H9 (cell line): ENCODE results near the gene SAMHD1. TPM values are rescaled to one million over a fixed set of nuclear protein-coding genes. Genes with fewer than 3 reads are reported as not detected.
"Not testable (repeated sequence)": the region's sequence is repeated elsewhere in the genome, so short reads cannot be mapped to it uniquely, and the experiment has no call there.

Experiments used
- DNase-seq: peaks from one replicate; pipeline ENCODE4 v3.0.0-alpha.2; 2017
- H2AFZ ChIP-seq: one replicate; pipeline ENCODE4 v1.6.1; 2013; ENCODE audit warnings: mild to moderate bottlenecking, low read length, control low read depth, moderate library complexity
- H2AK5ac ChIP-seq: 2 replicates; pipeline ENCODE4 v1.6.1; 2013; ENCODE audit warnings: low read length, control low read depth, mixed read lengths; ENCODE audit not compliant: insufficient read length
- H2BK120ac ChIP-seq: one replicate; pipeline ENCODE4 v1.6.1; 2013; ENCODE audit warnings: low read depth, mild to moderate bottlenecking, low read length, control low read depth, inconsistent platforms; ENCODE audit not compliant: poor library complexity, severe bottlenecking
- H2BK12ac ChIP-seq: 2 replicates; pipeline ENCODE4 v1.6.1; 2013; ENCODE audit warnings: low read length, control low read depth, mixed read lengths, low read depth; ENCODE audit not compliant: insufficient read length
- H2BK15ac ChIP-seq: 2 replicates; pipeline ENCODE4 v1.6.1; 2013; ENCODE audit warnings: low read depth, low read length, control low read depth
- H2BK20ac ChIP-seq: one replicate; pipeline ENCODE4 v1.6.1; 2013; ENCODE audit warnings: low read depth, mild to moderate bottlenecking, low read length, control low read depth, inconsistent platforms; ENCODE audit not compliant: poor library complexity, severe bottlenecking
- H2BK5ac ChIP-seq: 2 replicates; pipeline ENCODE4 v1.6.1; 2013; ENCODE audit warnings: low read length, control low read depth, mixed read lengths; ENCODE audit not compliant: insufficient read length
- H3K14ac ChIP-seq: 2 replicates; pipeline ENCODE4 v1.6.1; 2013; ENCODE audit warnings: low read length, control low read depth; ENCODE audit not compliant: insufficient read depth
- H3K18ac ChIP-seq: 2 replicates; pipeline ENCODE4 v1.6.1; 2013; ENCODE audit warnings: low read depth, mild to moderate bottlenecking, mixed read lengths, low read length, control low read depth; ENCODE audit not compliant: insufficient read length
- H3K23ac ChIP-seq: 2 replicates; pipeline ENCODE4 v1.6.1; 2013; ENCODE audit warnings: low read length, control low read depth, mixed read lengths, low read depth; ENCODE audit not compliant: insufficient read length
- H3K23me2 ChIP-seq: 2 replicates; pipeline ENCODE4 v1.6.1; 2013; ENCODE audit warnings: low read depth, mild to moderate bottlenecking, mixed read lengths, low read length, control low read depth; ENCODE audit not compliant: insufficient read length, poor library complexity, severe bottlenecking
- H3K27ac ChIP-seq: 2 replicates; pipeline ENCODE4 v1.5.1; 2013; ENCODE audit warnings: low read length, control low read depth, mixed read lengths, low read depth; ENCODE audit not compliant: insufficient read length
- H3K27me3 ChIP-seq: 2 replicates; pipeline ENCODE4 v1.6.1; 2013; ENCODE audit warnings: low read length, control low read depth, inconsistent platforms; ENCODE audit not compliant: insufficient read depth
- H3K4ac ChIP-seq: 2 replicates; pipeline ENCODE4 v1.6.1; 2013; ENCODE audit warnings: low read depth, mild to moderate bottlenecking, control low read depth, inconsistent platforms, low read length, moderate library complexity
- H3K4me1 ChIP-seq: 2 replicates; pipeline ENCODE4 v1.6.1; 2013; ENCODE audit warnings: low read length, control low read depth, inconsistent platforms; ENCODE audit not compliant: insufficient read depth
- H3K4me2 ChIP-seq: 2 replicates; pipeline ENCODE4 v1.6.1; 2013; ENCODE audit warnings: low read length, control low read depth, mixed read lengths; ENCODE audit not compliant: insufficient read length, insufficient read depth
- H3K56ac ChIP-seq: 2 replicates; pipeline ENCODE4 v1.6.1; 2013; ENCODE audit warnings: low read depth, mild to moderate bottlenecking, mixed read lengths, low read length, control low read depth; ENCODE audit not compliant: insufficient read length
- H3K79me1 ChIP-seq: 2 replicates; pipeline ENCODE4 v1.6.1; 2013; ENCODE audit warnings: low read depth, mild to moderate bottlenecking, moderate library complexity, low read length, control low read depth, inconsistent platforms; ENCODE audit not compliant: insufficient read depth, poor library complexity, severe bottlenecking
- H3K79me2 ChIP-seq: 2 replicates; pipeline ENCODE4 v1.6.1; 2013; ENCODE audit warnings: low read length, control low read depth, inconsistent platforms; ENCODE audit not compliant: insufficient read depth
- H3K9ac ChIP-seq: 2 replicates; pipeline ENCODE4 v1.6.1; 2013; ENCODE audit warnings: low read length, control low read depth, mixed read lengths; ENCODE audit not compliant: insufficient read length; ENCODE audit errors: extremely low read depth
- H3K9me3 ChIP-seq: one replicate; pipeline ENCODE4 v1.6.1; 2013; ENCODE audit warnings: low read depth, low read length, inconsistent platforms; ENCODE audit not compliant: control insufficient read depth
- H3T11ph ChIP-seq: one replicate; pipeline ENCODE4 v1.6.1; 2013; ENCODE audit warnings: mild to moderate bottlenecking, low read length, control low read depth, inconsistent platforms
- H4K20me1 ChIP-seq: one replicate; pipeline ENCODE4 v1.6.1; 2013; ENCODE audit not compliant: control insufficient read depth, insufficient read length, insufficient read depth
- H4K5ac ChIP-seq: 2 replicates; pipeline ENCODE4 v1.6.1; 2013; ENCODE audit warnings: low read depth, mild to moderate bottlenecking, mixed read lengths, low read length, control low read depth; ENCODE audit not compliant: insufficient read length
- H4K8ac ChIP-seq: replicated peaks from 2 replicates; pipeline ENCODE4 v1.6.1; 2013; ENCODE audit warnings: low read length, control low read depth, mixed read lengths, low read depth; ENCODE audit not compliant: insufficient read length
- H4K91ac ChIP-seq: 2 replicates; pipeline ENCODE4 v1.6.1; 2013; ENCODE audit warnings: low read depth, mild to moderate bottlenecking, moderate library complexity, mixed read lengths, low read length, control low read depth; ENCODE audit not compliant: insufficient read length
- H3K27ac Mint-ChIP-seq, 3 experiments: 2 replicates in 2 of 3; 3 replicates in 1 of 3; pipeline ENCODE4 v1.8.0; 2020 to 2021; ENCODE audit warnings: mixed read lengths in 3 of 3, mild to moderate bottlenecking in 1 of 3, moderate library complexity in 1 of 3
- H3K27me3 Mint-ChIP-seq: 2 replicates; pipeline ENCODE4 v1.8.0; 2021; ENCODE audit warnings: low read depth, mild to moderate bottlenecking, moderate library complexity, mixed read lengths
- H3K36me3 Mint-ChIP-seq, 3 experiments: 2 replicates in 2 of 3; 3 replicates in 1 of 3; pipeline ENCODE4 v1.8.0; 2020 to 2021; ENCODE audit warnings: low read depth in 3 of 3, mixed read lengths in 3 of 3; ENCODE audit not compliant: insufficient read depth in 1 of 3
- H3K4me1 Mint-ChIP-seq, 2 experiments: 2 replicates each; pipeline ENCODE4 v1.8.0; 2020; ENCODE audit warnings: mixed read lengths in 2 of 2
- H3K4me3 Mint-ChIP-seq, 2 experiments: 2 replicates in 1 of 2; 3 replicates in 1 of 2; pipeline ENCODE4 v1.8.0; 2020 to 2021; ENCODE audit warnings: mild to moderate bottlenecking in 2 of 2, mixed read lengths in 2 of 2, moderate library complexity in 1 of 2
- H3K9me3 Mint-ChIP-seq, 2 experiments: 2 replicates in 1 of 2; 3 replicates in 1 of 2; pipeline ENCODE4 v1.8.0; 2020; ENCODE audit warnings: mild to moderate bottlenecking in 2 of 2, mixed read lengths in 2 of 2, moderate library complexity in 1 of 2
- WGBS: extraction: QIAGEN DNeasy Blood & Tissue Kit; methylation state at CpG from one replicate; pipeline ENCODE4 v1.1.7; 2013; ENCODE audit warnings: missing lambda C conversion rate, low lambda C conversion rate, mixed read lengths; ENCODE audit not compliant: insufficient read length; ENCODE audit errors: extremely low coverage; 5-methylcytosine and 5-hydroxymethylcytosine counted together
- total RNA-seq: library from RNA; stranded (reverse); gene quantifications from 2 replicates; pipeline ENCODE4 v1.2.1, GENCODE V29; 2021
- TF ChIP-seq, protein P1 (sequence below): fragments of 200-600 bp; sonication (generic); conservative IDR thresholded peaks from 3 replicates; pipeline ENCODE4 v1.8.0; 2021; ENCODE audit warnings: antibody characterized with exemption, mild to moderate bottlenecking

Gene SAMHD1
- total RNA-seq, 1 experiment from 2014 or later: 53.1 TPM

DNA sequence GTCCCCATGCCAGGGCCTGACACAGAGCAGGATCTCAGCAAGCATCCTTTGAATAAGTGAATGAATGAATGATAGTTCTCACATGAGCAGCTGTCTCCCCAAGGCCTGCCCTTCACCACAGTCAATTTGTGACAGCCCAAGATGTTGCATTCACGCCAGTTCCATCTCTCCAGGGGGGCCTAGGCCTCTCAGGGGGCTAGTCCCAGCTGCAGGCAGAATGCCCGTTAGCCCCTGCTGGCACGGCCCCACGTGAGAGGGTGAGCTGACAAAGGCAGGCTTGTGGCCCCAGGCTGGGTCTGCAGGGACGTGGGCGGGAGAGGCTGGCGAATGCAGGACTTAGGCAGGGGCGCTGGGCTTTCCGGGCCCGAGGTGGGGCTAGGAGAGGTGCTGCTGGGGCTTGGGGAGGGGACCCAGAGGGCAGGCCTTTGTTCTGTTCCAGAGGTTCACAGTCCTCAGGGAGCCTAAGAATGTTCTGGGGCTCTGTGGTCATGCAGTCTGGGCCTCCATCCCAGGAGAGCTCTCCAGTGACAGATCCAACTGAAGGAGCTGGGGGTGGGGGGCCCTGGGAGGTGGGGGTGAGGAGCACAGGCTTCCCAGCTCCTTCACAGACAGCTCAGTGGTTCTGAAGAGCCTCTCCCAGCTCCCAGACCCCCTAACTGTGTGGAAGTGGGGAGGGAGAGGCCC is 106.1 kb downstream of the SAMHD1 start:
- no peak overlapping the region; the same call in 1 of the 2 replicates for H3K14ac ChIP-seq
- no peak overlapping the region for H3K18ac ChIP-seq
- H4K5ac ChIP-seq: no peak overlapping the region
- H2BK120ac ChIP-seq: no peak overlapping the region
- H3K27ac ChIP-seq: no peak overlapping the region
- H3K56ac ChIP-seq: no peak overlapping the region
- no peak overlapping the region for H4K91ac ChIP-seq
- H3T11ph ChIP-seq: no peak overlapping the region
- H2AK5ac ChIP-seq: no peak overlapping the region
- no peak overlapping the region for H2BK20ac ChIP-seq
- H3K4me1 ChIP-seq: no peaks in the 10 kb centered on the region; the same call in 1 of the 2 replicates
- Mint-ChIP-seq H3K36me3 (peaks cover 0 to under 1% (median under 1%) of the 10 kb centered on the region in 3 experiments; a peak in 5 of 7 replicates), H3K9me3 (no peaks in the 10 kb centered on the region), H3K4me1 (peaks cover 31 to 38% of the 10 kb centered on the region in 2 experiments), H3K27ac (peak overlapping the region; percentile 27 to 67 (median 53); a peak in 3 of 7 replicates), H3K27me3 (no peaks in the 10 kb centered on the region), H3K4me3 (no peak overlapping the region)
- no peak overlapping the region for H2BK12ac ChIP-seq
- no peak overlapping the region for H2BK15ac ChIP-seq
- H3K23me2 ChIP-seq: no peaks in the 10 kb centered on the region
- H2BK5ac ChIP-seq: no peak overlapping the region
- no peak overlapping the region for H3K23ac ChIP-seq
- H3K4me2 ChIP-seq: no peak overlapping the region
- no peaks in the 10 kb centered on the region for H3K27me3 ChIP-seq
- no peaks in the 10 kb centered on the region for H3K9me3 ChIP-seq
- no peak for DNase-seq
- H3K9ac ChIP-seq: no peak overlapping the region
- H3K4ac ChIP-seq: no peak overlapping the region
- no peaks in the 10 kb centered on the region for H4K20me1 ChIP-seq
- no CpG with 5 or more reads among the region's 10 CpGs for WGBS
- TF ChIP-seq, protein P1, sequence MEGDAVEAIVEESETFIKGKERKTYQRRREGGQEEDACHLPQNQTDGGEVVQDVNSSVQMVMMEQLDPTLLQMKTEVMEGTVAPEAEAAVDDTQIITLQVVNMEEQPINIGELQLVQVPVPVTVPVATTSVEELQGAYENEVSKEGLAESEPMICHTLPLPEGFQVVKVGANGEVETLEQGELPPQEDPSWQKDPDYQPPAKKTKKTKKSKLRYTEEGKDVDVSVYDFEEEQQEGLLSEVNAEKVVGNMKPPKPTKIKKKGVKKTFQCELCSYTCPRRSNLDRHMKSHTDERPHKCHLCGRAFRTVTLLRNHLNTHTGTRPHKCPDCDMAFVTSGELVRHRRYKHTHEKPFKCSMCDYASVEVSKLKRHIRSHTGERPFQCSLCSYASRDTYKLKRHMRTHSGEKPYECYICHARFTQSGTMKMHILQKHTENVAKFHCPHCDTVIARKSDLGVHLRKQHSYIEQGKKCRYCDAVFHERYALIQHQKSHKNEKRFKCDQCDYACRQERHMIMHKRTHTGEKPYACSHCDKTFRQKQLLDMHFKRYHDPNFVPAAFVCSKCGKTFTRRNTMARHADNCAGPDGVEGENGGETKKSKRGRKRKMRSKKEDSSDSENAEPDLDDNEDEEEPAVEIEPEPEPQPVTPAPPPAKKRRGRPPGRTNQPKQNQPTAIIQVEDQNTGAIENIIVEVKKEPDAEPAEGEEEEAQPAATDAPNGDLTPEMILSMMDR: no peak
- no peaks in the 10 kb centered on the region for H3K79me2 ChIP-seq
- no peak overlapping the region for H4K8ac ChIP-seq
- H3K79me1 ChIP-seq: no peaks in the 10 kb centered on the region
- no peak overlapping the region for H2AFZ ChIP-seq

GRCh38 chr20:36841030-36841429 is 110.5 kb downstream of the SAMHD1 start:
- H3K27ac Mint-ChIP-seq: peak overlapping the region in 2 of 3 experiments; percentile 73 to 87; a peak in 3 of 7 replicates
- peaks cover 22 to 39% of the 10 kb centered on the region in 2 experiments for H3K4me1 Mint-ChIP-seq
- not testable (repeated sequence) for H2AK5ac ChIP-seq

More at GRCh38 chr20:36841030-36841429, 110.5 kb downstream of the SAMHD1 start:
- H2BK20ac ChIP-seq, H3K79me1 ChIP-seq, H3T11ph ChIP-seq, H3K4me2 ChIP-seq, H3K9ac ChIP-seq, H4K20me1 ChIP-seq, H3K27me3 ChIP-seq, H3K4ac ChIP-seq, H2BK5ac ChIP-seq, H3K9me3 Mint-ChIP-seq, H3K56ac ChIP-seq, H4K8ac ChIP-seq, H4K5ac ChIP-seq, DNase-seq, H3K27ac ChIP-seq, H3K23me2 ChIP-seq, H3K4me3 Mint-ChIP-seq, H3K14ac ChIP-seq, H2BK12ac ChIP-seq, H3K23ac ChIP-seq, H3K4me1 ChIP-seq, H4K91ac ChIP-seq, H3K9me3 ChIP-seq, H3K27me3 Mint-ChIP-seq, H2AFZ ChIP-seq, H3K18ac ChIP-seq, H3K79me2 ChIP-seq, H2BK120ac ChIP-seq, H2BK15ac ChIP-seq: not testable (repeated sequence)
- H3K36me3 Mint-ChIP-seq: peaks cover 0 to 14% (median 10%) of the 10 kb centered on the region in 3 experiments
- no CpG with 5 or more reads among the region's 9 CpGs for WGBS
